Lower lobe of right lung (tissue), 2 donors: ENCODE measurements around the gene RPL39L. TPM values are rescaled to one million over a fixed set of nuclear protein-coding genes. Genes with fewer than 3 reads are reported as not detected.
A peak's percentile ranks its signal among the peaks of the same experiment; 100 is the strongest.

ENCODE experiments used
- ATAC-seq, 2 donors: fragments of 200-7000 bp; cut with Tn5 transposase; one replicate each; pipeline ENCODE4 v1.9.1; 2020 to 2022; ENCODE audit warnings: mild to moderate bottlenecking in 2 of 2, moderate library complexity in 2 of 2
- DNase-seq: peaks from one replicate; pipeline ENCODE4 v3.0.0-alpha.2; 2020
- H3K27ac ChIP-seq: fragments of 200-600 bp; one replicate; pipeline ENCODE4 v1.8.0; 2022
- H3K27me3 ChIP-seq: fragments of 200-600 bp; one replicate; pipeline ENCODE4 v1.8.0; 2022; ENCODE audit warnings: low read depth
- H3K36me3 ChIP-seq: fragments of 200-600 bp; one replicate; pipeline ENCODE4 v1.8.0; 2022; ENCODE audit warnings: mild to moderate bottlenecking
- H3K4me1 ChIP-seq: fragments of 200-600 bp; one replicate; pipeline ENCODE4 v1.8.0; 2022
- H3K4me3 ChIP-seq: fragments of 200-600 bp; one replicate; pipeline ENCODE4 v1.8.0; 2022; ENCODE audit warnings: mild to moderate bottlenecking
- H3K9me3 ChIP-seq: fragments of 200-600 bp; one replicate; pipeline ENCODE4 v1.8.0; 2022
- CTCF ChIP-seq: fragments of 200-600 bp; IDR thresholded peaks from one replicate; pipeline ENCODE4 v1.8.0; 2022; ENCODE audit warnings: antibody characterized with exemption, mild to moderate bottlenecking
- intact Hi-C: fragments of 100-400 bp; cut with DNase I; formaldehyde crosslinking; loops from one replicate; pipeline ENCODE4 v1.11.0; 2022
- total RNA-seq: library from RNA; stranded (reverse); fragmentation: NEBNext Ultra II Directional; extraction: Animal tissue kit (Norgen Biotek cat#: 25700); gene quantifications from one replicate; pipeline ENCODE4 v1.2.1, GENCODE V29; 2021
- donor health status: DM: no; HTN: yes; CAD: no; lungs with severe emphysema.

RPL39L gene
- total RNA-seq, 1 donor from 2014 or later: 4.8 TPM

- intact Hi-C loops: no loop called here
- H3K4me3 ChIP-seq: no peak overlapping the region
These were observed 46.0 kb downstream of the RPL39L start for GRCh38 chr3:187093320-187093719.

GRCh38 chr3:187088701-187089100, 50.6 kb downstream of the RPL39L start:
- Histone ChIP-seq H3K36me3 (no peaks in the 10 kb centered on the region), H3K9me3 (peaks cover 13% of the 10 kb centered on the region), H3K4me3 (no peak overlapping the region), H3K27me3 (no peaks in the 10 kb centered on the region), H3K4me1 (peaks cover 16% of the 10 kb centered on the region), H3K27ac (no peak overlapping the region)
- DNase-seq (no peak), ATAC-seq (no peak)
- intact Hi-C loops: no loop called here
- TF ChIP-seq CTCF: no peak

More at GRCh38 chr3:187093320-187093719, 46.0 kb downstream of the RPL39L start:
- TF ChIP-seq CTCF: no peak
- DNase-seq (no peak), ATAC-seq (no peak)
- no peaks in the 10 kb centered on the region for H3K27me3 ChIP-seq
- no peaks in the 10 kb centered on the region for H3K36me3 ChIP-seq
- H3K27ac ChIP-seq: no peak overlapping the region
- H3K4me1 ChIP-seq: no peaks in the 10 kb centered on the region
- no peaks in the 10 kb centered on the region for H3K9me3 ChIP-seq

GRCh38 chr3:187086831-187087230, 52.5 kb downstream of the RPL39L start:
- Histone ChIP-seq H3K27ac (no peak overlapping the region), H3K4me1 (peaks cover 17% of the 10 kb centered on the region), H3K9me3 (peaks cover 13% of the 10 kb centered on the region), H3K36me3 (no peaks in the 10 kb centered on the region), H3K27me3 (no peaks in the 10 kb centered on the region), H3K4me3 (no peak overlapping the region)
- intact Hi-C loops: no loop called here
- TF ChIP-seq CTCF: no peak
- ATAC-seq (no peak), DNase-seq (no peak)

GRCh38 chr3:187085933-187086332, 53.4 kb downstream of the RPL39L start:
- Histone ChIP-seq H3K27me3 (no peaks in the 10 kb centered on the region), H3K9me3 (peaks cover 13% of the 10 kb centered on the region), H3K4me3 (no peak overlapping the region), H3K27ac (no peak overlapping the region), H3K4me1 (peaks cover 17% of the 10 kb centered on the region), H3K36me3 (no peaks in the 10 kb centered on the region)
- DNase-seq (no peak), ATAC-seq (no peak)
- no peak for TF ChIP-seq CTCF
- intact Hi-C loops: no loop called here

- H3K4me3 ChIP-seq: no peak overlapping the region
- H3K36me3 ChIP-seq: no peaks in the 10 kb centered on the region
- TF ChIP-seq CTCF: no peak
- H3K9me3 ChIP-seq: peaks cover 13% of the 10 kb centered on the region
- H3K27ac ChIP-seq: no peak overlapping the region
- intact Hi-C loops: no loop called here
- DNase-seq (no peak), ATAC-seq (peak in 1 of 2 donors; percentile 9)
- peaks cover 17% of the 10 kb centered on the region for H3K4me1 ChIP-seq
- H3K27me3 ChIP-seq: no peaks in the 10 kb centered on the region
These were observed 54.2 kb downstream of the RPL39L start for GRCh38 chr3:187085021-187085666.
